TTC549 (cell line): ENCODE data around the gene OR7G3.

Experiments
- FAIRE-seq: peaks from 2 replicates; lab custom pipeline; 2012; peaks lifted over from hg19 to GRCh38; lab: Jason Lieb, UNC

Gene OR7G3

GRCh38 chr19:9126900-9127405, at the start of gene OR7G3:
OR7G3 (minus strand) TSS chr19:9126950; CDS start chr19:9126950, 0 bp downstream.
- no peak for FAIRE-seq

- FAIRE-seq, result no peak
Measured at GRCh38 chr19:9175326-9175725, 48.6 kb upstream of the OR7G3 start.

- FAIRE-seq, result no peak
Measured at GRCh38 chr19:9171393-9171991, 44.7 kb upstream of the OR7G3 start.

GRCh38 chr19:9166846-9167245, 40.1 kb upstream of the OR7G3 start:
- FAIRE-seq, result no peak

- no peak for FAIRE-seq
Measured at GRCh38 chr19:9165261-9165660, 38.5 kb upstream of the OR7G3 start.

- no peak for FAIRE-seq
Measured at GRCh38 chr19:9161427-9161826, 34.7 kb upstream of the OR7G3 start.

- FAIRE-seq, result no peak
Measured at GRCh38 chr19:9159891-9160290, 33.1 kb upstream of the OR7G3 start.

GRCh38 chr19:9156304-9156703, 29.6 kb upstream of the OR7G3 start:
- FAIRE-seq, result no peak

GRCh38 chr19:9155591-9155990, 28.8 kb upstream of the OR7G3 start:
- FAIRE-seq, result no peak

- FAIRE-seq, result no peak
Measured at GRCh38 chr19:9151367-9151766, 24.6 kb upstream of the OR7G3 start.

GRCh38 chr19:9150650-9151049, 23.9 kb upstream of the OR7G3 start:
- no peak for FAIRE-seq

- no peak for FAIRE-seq
Measured at GRCh38 chr19:9149997-9150396, 23.2 kb upstream of the OR7G3 start.

- no peak for FAIRE-seq
Measured at GRCh38 chr19:9148697-9149096, 21.9 kb upstream of the OR7G3 start.

GRCh38 chr19:9146882-9147281, 20.1 kb upstream of the OR7G3 start:
- no peak for FAIRE-seq

GRCh38 chr19:9144920-9145319, 18.2 kb upstream of the OR7G3 start:
- FAIRE-seq, result no peak

GRCh38 chr19:9140159-9140874, 13.6 kb upstream of the OR7G3 start, which contains the start of gene ZNF317:
ZNF317 (plus strand) TSS chr19:9140397; CDS start chr19:9156017, 15,620 bp downstream.
- peak; percentile 83 for FAIRE-seq

GRCh38 chr19:9139609-9140158, 12.9 kb upstream of the OR7G3 start:
- no peak for FAIRE-seq

GRCh38 chr19:9132422-9132821, 5.7 kb upstream of the OR7G3 start:
- no peak for FAIRE-seq

GRCh38 chr19:9130965-9131364, 4.2 kb upstream of the OR7G3 start:
- no peak for FAIRE-seq

GRCh38 chr19:9128171-9128570, 1.4 kb upstream of the OR7G3 start:
- FAIRE-seq, result no peak

- FAIRE-seq, result no peak
Measured at GRCh38 chr19:9116547-9116946, 10.2 kb downstream of the OR7G3 start.

- FAIRE-seq, result no peak
Measured at GRCh38 chr19:9115307-9115813, 11.4 kb downstream of the OR7G3 start, which contains the start of gene OR7G1. OR7G1 (minus strand) TSS chr19:9115763; CDS start chr19:9115763, 0 bp downstream.

GRCh38 chr19:9109959-9110358, 16.8 kb downstream of the OR7G3 start:
- FAIRE-seq, result no peak
